GM23338 (cell line): ENCODE measurements around the gene ICAM3.

Experiments used
- EZH2 ChIP-seq: fragments of 200-600 bp; sonication (generic); IDR thresholded peaks from one replicate; pipeline ENCODE4 v1.8.0; 2017; ENCODE audit warnings: antibody characterized with exemption, mild to moderate bottlenecking, low read depth; ENCODE audit not compliant: unreplicated experiment
- POLR2AphosphoS5 ChIP-seq: IDR thresholded peaks from 2 replicates; pipeline ENCODE4 v1.6.1; 2016; ENCODE audit warnings: antibody characterized with exemption, low read depth
- TF ChIP-seq, protein P1 (sequence below), 2 experiments: fragments of 200-600 bp in 1 of 2; sonication (generic) in 1 of 2; conservative IDR thresholded peaks; 2 replicates each; pipeline versions ENCODE4 v1.5.1 to v1.6.1; 2016 to 2017; ENCODE audit warnings: antibody characterized with exemption in 2 of 2, low read depth in 2 of 2, mild to moderate bottlenecking in 2 of 2, moderate library complexity in 1 of 2
- TF ChIP-seq, protein P2 (sequence below): IDR thresholded peaks from one replicate; pipeline ENCODE4 v1.6.1; 2018; ENCODE audit warnings: antibody characterized with exemption; ENCODE audit not compliant: unreplicated experiment

DNA sequence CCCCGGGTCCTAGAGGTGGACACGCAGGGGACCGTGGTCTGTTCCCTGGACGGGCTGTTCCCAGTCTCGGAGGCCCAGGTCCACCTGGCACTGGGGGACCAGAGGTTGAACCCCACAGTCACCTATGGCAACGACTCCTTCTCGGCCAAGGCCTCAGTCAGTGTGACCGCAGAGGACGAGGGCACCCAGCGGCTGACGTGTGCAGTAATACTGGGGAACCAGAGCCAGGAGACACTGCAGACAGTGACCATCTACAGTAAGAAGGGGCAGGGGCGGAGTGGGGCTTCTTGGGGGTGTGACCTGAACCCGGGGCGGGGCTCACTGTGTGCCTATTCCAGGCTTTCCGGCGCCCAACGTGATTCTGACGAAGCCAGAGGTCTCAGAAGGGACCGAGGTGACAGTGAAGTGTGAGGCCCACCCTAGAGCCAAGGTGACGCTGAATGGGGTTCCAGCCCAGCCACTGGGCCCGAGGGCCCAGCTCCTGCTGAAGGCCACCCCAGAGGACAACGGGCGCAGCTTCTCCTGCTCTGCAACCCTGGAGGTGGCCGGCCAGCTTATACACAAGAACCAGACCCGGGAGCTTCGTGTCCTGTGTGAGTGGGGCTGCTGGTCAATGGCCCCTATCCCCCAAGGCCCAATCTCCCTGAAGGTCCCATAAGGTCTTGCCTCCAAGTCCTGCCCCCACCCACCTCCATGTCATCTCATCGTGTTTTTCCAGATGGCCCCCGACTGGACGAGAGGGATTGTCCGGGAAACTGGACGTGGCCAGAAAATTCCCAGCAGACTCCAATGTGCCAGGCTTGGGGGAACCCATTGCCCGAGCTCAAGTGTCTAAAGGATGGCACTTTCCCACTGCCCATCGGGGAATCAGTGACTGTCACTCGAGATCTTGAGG, 55.1 kb downstream of the ICAM3 start:
- TF ChIP-seq, protein P1, sequence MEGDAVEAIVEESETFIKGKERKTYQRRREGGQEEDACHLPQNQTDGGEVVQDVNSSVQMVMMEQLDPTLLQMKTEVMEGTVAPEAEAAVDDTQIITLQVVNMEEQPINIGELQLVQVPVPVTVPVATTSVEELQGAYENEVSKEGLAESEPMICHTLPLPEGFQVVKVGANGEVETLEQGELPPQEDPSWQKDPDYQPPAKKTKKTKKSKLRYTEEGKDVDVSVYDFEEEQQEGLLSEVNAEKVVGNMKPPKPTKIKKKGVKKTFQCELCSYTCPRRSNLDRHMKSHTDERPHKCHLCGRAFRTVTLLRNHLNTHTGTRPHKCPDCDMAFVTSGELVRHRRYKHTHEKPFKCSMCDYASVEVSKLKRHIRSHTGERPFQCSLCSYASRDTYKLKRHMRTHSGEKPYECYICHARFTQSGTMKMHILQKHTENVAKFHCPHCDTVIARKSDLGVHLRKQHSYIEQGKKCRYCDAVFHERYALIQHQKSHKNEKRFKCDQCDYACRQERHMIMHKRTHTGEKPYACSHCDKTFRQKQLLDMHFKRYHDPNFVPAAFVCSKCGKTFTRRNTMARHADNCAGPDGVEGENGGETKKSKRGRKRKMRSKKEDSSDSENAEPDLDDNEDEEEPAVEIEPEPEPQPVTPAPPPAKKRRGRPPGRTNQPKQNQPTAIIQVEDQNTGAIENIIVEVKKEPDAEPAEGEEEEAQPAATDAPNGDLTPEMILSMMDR (conservative IDR thresholded peaks at IDR 0.05; ENCODE audit: low read depth in 2 of 2), result no peak
- no peak for TF ChIP-seq EZH2
- TF ChIP-seq, protein P2, sequence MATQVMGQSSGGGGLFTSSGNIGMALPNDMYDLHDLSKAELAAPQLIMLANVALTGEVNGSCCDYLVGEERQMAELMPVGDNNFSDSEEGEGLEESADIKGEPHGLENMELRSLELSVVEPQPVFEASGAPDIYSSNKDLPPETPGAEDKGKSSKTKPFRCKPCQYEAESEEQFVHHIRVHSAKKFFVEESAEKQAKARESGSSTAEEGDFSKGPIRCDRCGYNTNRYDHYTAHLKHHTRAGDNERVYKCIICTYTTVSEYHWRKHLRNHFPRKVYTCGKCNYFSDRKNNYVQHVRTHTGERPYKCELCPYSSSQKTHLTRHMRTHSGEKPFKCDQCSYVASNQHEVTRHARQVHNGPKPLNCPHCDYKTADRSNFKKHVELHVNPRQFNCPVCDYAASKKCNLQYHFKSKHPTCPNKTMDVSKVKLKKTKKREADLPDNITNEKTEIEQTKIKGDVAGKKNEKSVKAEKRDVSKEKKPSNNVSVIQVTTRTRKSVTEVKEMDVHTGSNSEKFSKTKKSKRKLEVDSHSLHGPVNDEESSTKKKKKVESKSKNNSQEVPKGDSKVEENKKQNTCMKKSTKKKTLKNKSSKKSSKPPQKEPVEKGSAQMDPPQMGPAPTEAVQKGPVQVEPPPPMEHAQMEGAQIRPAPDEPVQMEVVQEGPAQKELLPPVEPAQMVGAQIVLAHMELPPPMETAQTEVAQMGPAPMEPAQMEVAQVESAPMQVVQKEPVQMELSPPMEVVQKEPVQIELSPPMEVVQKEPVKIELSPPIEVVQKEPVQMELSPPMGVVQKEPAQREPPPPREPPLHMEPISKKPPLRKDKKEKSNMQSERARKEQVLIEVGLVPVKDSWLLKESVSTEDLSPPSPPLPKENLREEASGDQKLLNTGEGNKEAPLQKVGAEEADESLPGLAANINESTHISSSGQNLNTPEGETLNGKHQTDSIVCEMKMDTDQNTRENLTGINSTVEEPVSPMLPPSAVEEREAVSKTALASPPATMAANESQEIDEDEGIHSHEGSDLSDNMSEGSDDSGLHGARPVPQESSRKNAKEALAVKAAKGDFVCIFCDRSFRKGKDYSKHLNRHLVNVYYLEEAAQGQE, result no peak
- no peak for TF ChIP-seq POLR2AphosphoS5
